ENCODE results near the gene PLEKHN1.
A peak's percentile ranks its signal among the peaks of the same experiment; 100 is the strongest.
"Not testable (repeated sequence)": the region's sequence is repeated elsewhere in the genome, so short reads cannot be mapped to it uniquely, and the experiment has no call there.

The PLEKHN1 gene

DNA sequence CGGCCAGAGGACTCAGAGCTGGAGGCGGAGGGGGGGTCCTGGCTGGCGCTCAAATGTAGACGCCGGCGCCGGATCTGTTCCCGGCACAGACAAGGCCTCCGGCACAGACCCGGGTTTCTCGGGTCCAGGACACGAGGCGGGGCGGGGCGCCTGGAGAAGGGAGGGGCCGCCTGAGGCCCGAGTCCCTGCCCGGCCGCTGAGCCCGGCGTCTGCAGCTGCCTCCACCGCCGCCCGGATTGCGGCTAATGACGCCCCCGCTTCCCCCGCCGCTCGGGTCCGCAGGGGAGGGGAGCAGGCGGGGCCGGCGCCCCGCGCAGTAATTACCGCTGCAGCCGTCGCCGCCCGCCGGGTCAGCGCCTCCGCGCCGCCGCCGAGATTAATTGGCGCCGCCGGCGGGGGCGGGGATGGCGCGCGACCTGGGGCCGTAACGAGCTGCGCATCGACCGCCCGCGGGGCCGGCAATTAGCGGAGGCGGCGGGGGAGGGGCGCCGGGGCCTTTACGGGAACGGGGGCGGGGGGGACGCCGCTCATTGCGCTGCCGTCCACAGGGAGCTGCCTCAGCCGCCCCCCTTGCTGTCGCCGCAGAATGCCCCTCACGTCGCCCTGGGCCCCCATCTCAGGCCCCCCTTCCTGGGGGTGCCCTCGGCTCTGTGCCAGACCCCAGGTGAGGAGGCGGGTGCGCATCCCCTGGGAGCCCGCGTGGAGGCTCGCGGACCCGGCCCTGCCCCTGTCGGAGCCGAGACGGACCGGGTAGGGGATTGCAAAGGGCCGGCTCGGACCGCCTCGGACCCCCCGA is 24.5 kb upstream of the PLEKHN1 start:
- Histone ChIP-seq H3K9me3 (no peaks in the 10 kb centered on the region), H3K9ac (0 out of 2 replicates have a peak overlapping the region, but pooled peaks have one; percentile 24), H3K4me2 (peak overlapping the region; percentile 90), H3K27ac (no peak overlapping the region), H3K27me3 (peaks cover 67% of the 10 kb centered on the region), H3K4me3 (peak overlapping the region; percentile 63), H3K36me3 (peaks cover 29% of the 10 kb centered on the region), H4K20me1 (peaks cover 93% of the 10 kb centered on the region), H3K4me1 (peaks cover 81% of the 10 kb centered on the region)
- no peak for TF ChIP-seq Cebpa-rat (IDR thresholded peaks at IDR 0.05)

DNA sequence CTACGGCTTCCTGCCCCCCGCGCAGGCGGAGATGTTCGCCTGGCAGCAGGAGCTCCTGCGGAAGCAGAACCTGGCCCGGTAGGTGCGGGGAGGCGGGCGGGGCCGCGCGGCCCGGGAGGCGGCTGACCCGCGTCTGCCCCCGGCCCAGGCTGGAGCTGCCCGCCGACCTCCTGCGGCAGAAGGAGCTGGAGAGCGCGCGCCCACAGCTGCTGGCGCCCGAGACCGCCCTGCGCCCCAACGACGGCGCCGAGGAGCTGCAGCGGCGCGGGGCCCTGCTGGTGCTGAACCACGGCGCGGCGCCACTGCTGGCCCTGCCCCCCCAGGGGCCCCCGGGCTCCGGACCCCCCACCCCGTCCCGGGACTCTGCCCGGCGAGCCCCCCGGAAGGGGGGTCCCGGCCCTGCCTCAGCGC is 23.9 kb upstream of the PLEKHN1 start:
- Histone ChIP-seq H3K27me3 (peaks cover 65% of the 10 kb centered on the region), H3K4me3 (peak overlapping the region; percentile 63), H3K27ac (no peak overlapping the region), H3K9ac (no peak overlapping the region), H4K20me1 (peaks cover 98% of the 10 kb centered on the region), H3K4me1 (peaks cover 78% of the 10 kb centered on the region), H3K9me3 (no peaks in the 10 kb centered on the region), H3K4me2 (peak overlapping the region; percentile 90), H3K36me3 (peaks cover 35% of the 10 kb centered on the region)
- no peak for TF ChIP-seq Cebpa-rat (IDR thresholded peaks at IDR 0.05)

DNA sequence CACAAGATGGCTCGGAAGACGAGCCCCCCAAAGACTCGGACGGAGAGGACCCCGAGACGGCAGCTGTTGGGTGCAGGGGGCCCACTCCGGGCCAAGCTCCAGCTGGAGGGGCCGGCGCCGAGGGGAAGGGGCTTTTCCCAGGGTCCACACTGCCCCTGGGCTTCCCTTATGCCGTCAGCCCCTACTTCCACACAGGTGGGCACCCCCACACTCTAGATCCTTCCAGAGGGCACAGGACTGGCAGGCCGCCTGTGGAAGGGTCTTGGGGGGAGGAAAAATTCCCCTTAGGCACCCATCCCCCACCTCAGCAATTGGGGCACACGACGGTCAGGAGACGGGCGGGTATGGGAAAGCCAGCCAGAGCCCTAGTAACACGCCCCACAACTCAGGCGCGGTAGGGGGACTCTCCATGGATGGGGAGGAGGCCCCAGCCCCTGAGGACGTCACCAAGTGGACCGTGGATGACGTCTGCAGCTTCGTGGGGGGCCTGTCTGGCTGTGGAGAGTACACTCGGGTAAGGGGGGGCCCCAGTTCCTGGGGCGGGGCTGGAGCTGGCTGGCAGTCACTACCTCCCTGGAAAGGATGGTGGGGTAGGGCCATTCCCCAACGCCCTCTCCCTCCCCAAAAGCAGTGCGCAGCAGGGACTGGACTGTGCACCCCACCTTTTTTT is 23.3 kb upstream of the PLEKHN1 start:
- Histone ChIP-seq H3K9me3 (no peaks in the 10 kb centered on the region), H3K9ac (no peak overlapping the region), H3K36me3 (peaks cover 41% of the 10 kb centered on the region), H3K4me2 (peak overlapping the region; percentile 90), H3K27ac (no peak overlapping the region), H4K20me1 (peaks cover 100% of the 10 kb centered on the region), H3K4me1 (peaks cover 74% of the 10 kb centered on the region), H3K27me3 (peaks cover 65% of the 10 kb centered on the region), H3K4me3 (0 out of 2 replicates have a peak overlapping the region, but pooled peaks have one; percentile 14)
- TF ChIP-seq Cebpa-rat (IDR thresholded peaks at IDR 0.05), result no peak

DNA sequence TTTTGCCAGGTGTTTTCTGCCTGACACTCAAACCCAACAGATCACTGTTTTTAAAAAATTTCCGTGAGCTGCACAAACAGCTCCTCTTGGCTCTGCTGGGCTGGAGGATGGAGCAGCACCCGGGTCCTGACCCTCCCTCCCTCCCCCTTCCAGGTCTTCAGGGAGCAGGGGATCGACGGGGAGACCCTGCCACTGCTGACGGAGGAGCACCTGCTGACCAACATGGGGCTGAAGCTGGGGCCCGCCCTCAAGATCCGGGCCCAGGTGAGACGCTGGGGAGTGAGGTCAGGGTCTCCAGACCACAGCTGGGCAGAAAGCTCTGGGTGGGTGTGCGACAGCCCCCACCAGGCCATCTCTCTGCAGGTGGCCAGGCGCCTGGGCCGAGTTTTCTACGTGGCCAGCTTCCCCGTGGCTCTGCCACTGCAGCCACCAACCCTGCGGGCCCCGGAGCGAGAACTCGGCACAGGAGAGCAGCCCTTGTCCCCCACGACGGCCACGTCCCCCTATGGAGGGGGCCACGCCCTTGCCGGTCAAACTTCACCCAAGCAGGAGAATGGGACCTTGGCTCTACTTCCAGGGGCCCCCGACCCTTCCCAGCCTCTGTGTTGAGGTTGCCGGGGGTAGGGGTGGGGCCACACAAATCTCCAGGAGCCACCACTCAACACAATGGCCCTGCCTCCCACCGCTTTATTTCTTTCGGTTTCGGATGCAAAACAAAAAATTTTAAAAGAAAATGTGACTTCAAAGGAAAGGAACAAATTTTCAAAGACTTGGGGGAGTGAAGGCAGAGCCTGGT is 22.5 kb upstream of the PLEKHN1 start:
- no peak overlapping the region for H3K4me3 ChIP-seq
- no peak overlapping the region for H3K9ac ChIP-seq
- peaks cover 59% of the 10 kb centered on the region for H3K27me3 ChIP-seq

DNA sequence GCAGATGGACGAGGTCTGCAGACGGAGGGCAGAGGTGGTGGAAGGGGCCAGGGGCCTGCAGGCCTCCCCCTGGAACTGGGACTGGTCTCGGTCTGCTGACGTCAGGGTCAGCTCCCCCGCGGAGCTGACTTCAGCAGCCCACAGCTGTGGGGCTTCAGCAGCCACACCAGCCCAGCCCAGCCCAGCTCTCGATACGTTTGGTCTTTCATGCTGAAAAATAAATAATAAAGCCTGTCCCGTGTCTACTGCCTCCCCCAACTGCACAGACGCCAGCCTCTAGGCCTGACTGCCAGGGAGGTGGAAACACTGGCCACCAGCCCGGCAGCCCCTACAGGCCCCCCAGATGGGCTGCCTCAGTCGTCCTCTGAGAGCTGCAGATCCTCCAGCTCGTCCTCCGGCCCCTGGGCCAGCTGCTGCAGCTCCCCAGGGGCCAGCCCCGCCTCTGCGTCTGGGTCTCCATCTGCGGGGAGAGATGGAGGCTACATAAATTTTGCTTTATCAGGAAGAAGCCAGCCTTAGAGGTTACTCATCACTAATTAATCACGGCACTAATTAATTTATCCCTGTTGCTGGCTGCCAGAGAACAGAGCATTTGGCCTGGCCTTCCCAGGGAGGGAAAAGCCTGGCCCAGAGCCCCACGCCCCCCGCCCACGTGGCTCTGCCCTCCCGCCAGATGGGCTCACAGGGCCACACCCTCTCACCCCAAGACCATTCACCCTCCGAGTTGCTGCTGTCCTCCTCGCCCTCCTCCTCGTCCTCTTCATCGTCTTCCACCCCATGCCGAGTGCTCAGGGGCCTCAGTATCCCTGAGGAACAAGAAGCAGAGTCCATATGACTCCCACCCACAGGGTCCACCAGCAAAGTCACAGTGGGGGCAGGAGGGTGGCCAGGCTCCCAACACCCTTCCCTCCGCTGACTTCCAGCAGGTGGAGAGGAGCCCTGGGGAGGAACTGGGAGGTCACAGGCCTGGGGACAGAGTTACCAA is 21.6 kb upstream of the PLEKHN1 start:
- no peak overlapping the region for H3K9ac ChIP-seq
- no peaks in the 10 kb centered on the region for H3K9me3 ChIP-seq
- peaks cover 57% of the 10 kb centered on the region for H3K36me3 ChIP-seq
- H3K27ac ChIP-seq, result no peak overlapping the region
- peaks cover 100% of the 10 kb centered on the region for H4K20me1 ChIP-seq
- TF ChIP-seq Cebpa-rat (IDR thresholded peaks at IDR 0.05), result no peak
- peaks cover 50% of the 10 kb centered on the region for H3K27me3 ChIP-seq
- peaks cover 58% of the 10 kb centered on the region for H3K4me1 ChIP-seq
- H3K4me3 ChIP-seq, result no peak overlapping the region
- H3K4me2 ChIP-seq, result peak overlapping the region; percentile 70

More for the DNA sequence above, 22.5 kb upstream of the PLEKHN1 start:
- Histone ChIP-seq H3K27ac (no peak overlapping the region), H3K4me1 (peaks cover 67% of the 10 kb centered on the region), H4K20me1 (peaks cover 100% of the 10 kb centered on the region), H3K4me2 (peak overlapping the region; percentile 70), H3K9me3 (no peaks in the 10 kb centered on the region), H3K36me3 (peaks cover 48% of the 10 kb centered on the region)
- no peak for TF ChIP-seq Cebpa-rat (IDR thresholded peaks at IDR 0.05)

DNA sequence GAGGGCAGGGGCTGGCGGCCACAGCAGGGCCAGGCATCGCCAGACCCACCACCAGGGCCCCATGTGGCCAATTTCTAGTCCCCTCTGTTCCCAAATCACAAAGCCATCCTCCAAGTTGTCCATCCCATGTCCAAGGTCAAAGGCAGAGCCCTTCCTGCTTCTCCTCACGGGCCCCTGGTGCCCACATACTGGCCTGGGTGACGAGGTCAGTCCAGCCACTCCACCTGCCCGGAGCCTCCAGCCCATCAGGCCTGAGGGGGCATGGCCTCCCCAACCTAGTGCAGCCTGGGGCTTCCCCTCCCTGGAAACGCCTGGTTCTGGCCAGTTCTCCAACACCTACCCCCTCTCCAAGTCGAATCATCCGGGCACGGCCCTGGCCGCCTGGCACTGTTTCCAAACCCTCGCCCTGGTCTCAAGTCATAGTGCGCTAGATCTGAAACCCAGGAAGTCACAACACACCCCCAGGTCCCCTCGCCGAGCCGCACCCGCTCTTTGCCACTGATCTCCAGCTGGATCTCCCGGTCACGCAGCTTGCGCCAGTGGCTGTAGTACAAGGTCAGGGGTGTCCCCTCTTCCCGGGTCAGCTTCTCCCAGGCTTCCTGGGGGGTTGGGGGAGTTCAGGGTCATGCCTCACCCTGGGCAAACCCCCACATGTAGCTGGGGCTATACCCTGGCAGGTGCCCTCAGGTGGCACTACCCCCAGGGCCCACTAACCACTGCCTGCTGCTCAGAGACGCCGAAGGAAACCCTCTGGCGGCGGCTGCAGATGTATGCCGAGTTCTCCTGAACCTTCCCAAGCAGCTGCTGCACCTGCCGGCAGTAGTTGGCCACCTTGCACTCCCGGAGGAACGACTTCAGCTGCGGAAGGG is 20.4 kb upstream of the PLEKHN1 start:
- no peak overlapping the region for H3K9ac ChIP-seq
- peaks cover 70% of the 10 kb centered on the region for H3K36me3 ChIP-seq
- H3K27ac ChIP-seq, result no peak overlapping the region
- H3K4me2 ChIP-seq, result peak overlapping the region; percentile 70
- H3K4me1 ChIP-seq, result peaks cover 45% of the 10 kb centered on the region
- TF ChIP-seq Cebpa-rat (IDR thresholded peaks at IDR 0.05), result no peak
- H4K20me1 ChIP-seq, result peaks cover 100% of the 10 kb centered on the region
- H3K27me3 ChIP-seq, result peaks cover 37% of the 10 kb centered on the region
- no peaks in the 10 kb centered on the region for H3K9me3 ChIP-seq
- H3K4me3 ChIP-seq, result no peak overlapping the region

DNA sequence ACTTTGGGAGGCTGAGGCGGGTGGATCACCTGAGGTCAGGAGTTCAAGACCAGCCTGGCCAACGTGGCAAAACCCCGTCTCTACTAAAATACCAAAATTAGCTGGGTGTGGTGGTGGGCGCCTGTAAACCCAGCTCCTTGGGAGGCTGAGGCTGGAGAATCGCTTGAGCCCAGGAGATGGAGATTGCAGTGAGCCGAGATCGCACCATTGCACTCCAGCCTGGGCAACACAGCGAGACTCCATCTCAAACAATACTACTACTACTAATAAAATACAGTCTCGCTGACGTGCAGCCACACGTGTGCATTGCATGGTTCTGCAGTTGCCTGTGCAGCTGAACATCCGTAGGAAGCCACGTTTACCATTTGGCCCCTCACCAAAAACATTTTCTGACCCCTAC is 19.5 kb upstream of the PLEKHN1 start:
- peaks cover 100% of the 10 kb centered on the region for H4K20me1 ChIP-seq
- H3K4me3 ChIP-seq, H3K9me3 ChIP-seq, H3K9ac ChIP-seq, H3K27ac ChIP-seq, H3K4me2 ChIP-seq: not testable (repeated sequence)
- H3K4me1 ChIP-seq, result peaks cover 37% of the 10 kb centered on the region
- peaks cover 28% of the 10 kb centered on the region for H3K27me3 ChIP-seq
- peaks cover 79% of the 10 kb centered on the region for H3K36me3 ChIP-seq

DNA sequence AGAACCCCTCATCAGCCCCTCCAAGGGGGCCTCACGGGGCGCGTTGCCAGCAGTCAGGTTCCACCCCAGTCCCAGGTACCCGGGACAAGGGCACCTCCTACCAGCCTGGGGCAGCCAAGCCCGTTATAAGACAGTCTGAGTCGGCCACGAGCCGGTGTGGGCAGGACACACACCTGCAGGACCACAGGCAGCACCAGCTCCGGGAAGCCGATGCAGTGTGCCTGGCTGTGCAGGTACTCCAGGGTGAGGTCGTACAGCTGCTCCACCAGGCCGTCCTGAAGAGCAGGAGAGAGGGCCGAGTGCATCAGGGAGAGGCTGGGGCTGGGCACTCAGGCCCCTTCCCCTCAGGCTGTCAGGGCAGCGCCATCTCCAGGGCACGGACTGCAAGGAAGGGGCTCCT is 18.3 kb upstream of the PLEKHN1 start:
- Histone ChIP-seq H4K20me1 (peaks cover 100% of the 10 kb centered on the region), H3K4me3 (no peak overlapping the region), H3K9me3 (no peaks in the 10 kb centered on the region), H3K9ac (no peak overlapping the region), H3K4me1 (peaks cover 27% of the 10 kb centered on the region), H3K27ac (no peak overlapping the region), H3K27me3 (peaks cover 17% of the 10 kb centered on the region), H3K36me3 (peaks cover 91% of the 10 kb centered on the region), H3K4me2 (no peak overlapping the region)
- no peak for TF ChIP-seq Cebpa-rat (IDR thresholded peaks at IDR 0.05)

Data from BLaER1 (cell line).